NCI-H1417 treated with DMSO at 0.1 percent for 48 hours (cell line): ENCODE measurements around the gene EXOSC7.
"Not testable (repeated sequence)": the region's sequence is repeated elsewhere in the genome, so short reads cannot be mapped to it uniquely, and the experiment has no call there.

Experiments used
- DNase-seq: peaks from one replicate; lab custom pipeline; 2025; lab: John Stamatoyannopoulos, UW

The EXOSC7 gene

GRCh38 chr3:44962621-44963393, 13.2 kb upstream of the EXOSC7 start:
- DNase-seq = peak; percentile 7

- no peak for DNase-seq
These were observed 12.3 kb upstream of the EXOSC7 start for GRCh38 chr3:44963571-44964325.

GRCh38 chr3:44965165-44965564, 10.9 kb upstream of the EXOSC7 start:
- DNase-seq = no peak

GRCh38 chr3:44966795-44967278, 9.2 kb upstream of the EXOSC7 start:
- no peak for DNase-seq

GRCh38 chr3:44968447-44968858, 7.6 kb upstream of the EXOSC7 start:
- DNase-seq = no peak

- DNase-seq = no peak
These were observed 6.8 kb upstream of the EXOSC7 start for GRCh38 chr3:44969154-44969827.

- no peak for DNase-seq
These were observed 6.2 kb upstream of the EXOSC7 start for GRCh38 chr3:44969828-44970179.

GRCh38 chr3:44970926-44971490, 5.0 kb upstream of the EXOSC7 start:
- no peak for DNase-seq

- DNase-seq = no peak
These were observed 1.6 kb upstream of the EXOSC7 start for GRCh38 chr3:44974416-44974815.

GRCh38 chr3:44981220-44981619, 5.2 kb downstream of the EXOSC7 start:
- DNase-seq = no peak

GRCh38 chr3:44981751-44982150, 5.7 kb downstream of the EXOSC7 start:
- no peak for DNase-seq

GRCh38 chr3:44982817-44983216, 6.8 kb downstream of the EXOSC7 start:
- no peak for DNase-seq

GRCh38 chr3:44983484-44983941, 7.5 kb downstream of the EXOSC7 start:
- DNase-seq = no peak

- no peak for DNase-seq
These were observed 8.3 kb downstream of the EXOSC7 start for GRCh38 chr3:44984335-44984734.

GRCh38 chr3:44986330-44986729, 10.3 kb downstream of the EXOSC7 start:
- DNase-seq = not testable (repeated sequence)

GRCh38 chr3:44987332-44987731, 11.3 kb downstream of the EXOSC7 start:
- DNase-seq = no peak

GRCh38 chr3:44988073-44988472, 12.0 kb downstream of the EXOSC7 start:
- no peak for DNase-seq

GRCh38 chr3:44989141-44989540, 13.1 kb downstream of the EXOSC7 start:
- no peak for DNase-seq

GRCh38 chr3:44989636-44990373, 13.8 kb downstream of the EXOSC7 start:
- DNase-seq = no peak

- no peak for DNase-seq
These were observed 15.3 kb downstream of the EXOSC7 start for GRCh38 chr3:44991326-44991725.
